NCI-H2196 (cell line): Measurements from ENCODE around the gene CDCP2.
"Not testable (repeated sequence)": the region's sequence is repeated elsewhere in the genome, so short reads cannot be mapped to it uniquely, and the experiment has no call there.

Experiments used
- DNase-seq: peaks from one replicate; lab custom pipeline; 2025; ENCODE audit not compliant: unreplicated experiment; lab: John Stamatoyannopoulos, UW

CDCP2 gene

GRCh38 chr1:54118704-54119103 is 34.1 kb downstream of the CDCP2 start:
- DNase-seq = no peak

- DNase-seq = no peak
Observed at GRCh38 chr1:54117815-54118563, 34.8 kb downstream of the CDCP2 start.

DNA sequence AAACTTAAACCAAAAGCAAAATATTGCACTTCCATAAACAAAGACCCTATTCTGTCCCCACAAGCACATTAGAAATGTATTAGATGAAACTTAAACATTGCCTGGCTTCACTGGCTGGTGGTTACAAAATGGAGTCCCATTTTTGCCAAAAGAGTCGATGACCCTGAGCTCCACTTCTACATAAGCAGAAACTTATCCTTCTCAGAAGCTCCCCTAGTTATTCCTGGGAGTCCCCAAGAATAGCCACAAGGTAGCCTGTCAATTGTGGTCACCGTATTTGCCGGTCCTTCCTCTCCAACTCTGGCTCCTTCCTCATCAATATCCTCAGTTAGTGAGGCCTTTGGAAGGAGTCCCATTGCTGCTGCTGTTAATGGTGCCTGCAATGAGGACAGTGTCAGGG is 37.3 kb downstream of the CDCP2 start:
- DNase-seq = no peak

DNA sequence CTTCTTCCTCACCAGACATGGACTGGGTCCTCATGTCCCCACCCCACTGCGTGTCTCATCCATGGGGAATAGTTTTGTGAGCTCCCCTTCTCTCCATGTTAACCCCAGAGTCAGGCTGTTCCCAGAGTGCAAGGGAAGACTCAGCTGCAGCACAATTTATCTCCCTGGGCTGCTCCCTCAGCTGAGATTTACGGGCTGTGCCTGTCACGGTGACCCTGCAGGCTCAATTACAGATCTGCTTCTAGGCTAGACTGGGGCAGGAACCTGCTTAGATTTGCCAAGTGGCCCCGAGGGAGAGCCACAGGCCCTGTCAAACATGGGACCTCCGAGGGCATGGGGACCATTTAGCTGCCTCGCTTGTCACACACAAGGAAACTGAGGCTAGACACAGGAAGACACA is 37.8 kb downstream of the CDCP2 start:
- no peak for DNase-seq

DNA sequence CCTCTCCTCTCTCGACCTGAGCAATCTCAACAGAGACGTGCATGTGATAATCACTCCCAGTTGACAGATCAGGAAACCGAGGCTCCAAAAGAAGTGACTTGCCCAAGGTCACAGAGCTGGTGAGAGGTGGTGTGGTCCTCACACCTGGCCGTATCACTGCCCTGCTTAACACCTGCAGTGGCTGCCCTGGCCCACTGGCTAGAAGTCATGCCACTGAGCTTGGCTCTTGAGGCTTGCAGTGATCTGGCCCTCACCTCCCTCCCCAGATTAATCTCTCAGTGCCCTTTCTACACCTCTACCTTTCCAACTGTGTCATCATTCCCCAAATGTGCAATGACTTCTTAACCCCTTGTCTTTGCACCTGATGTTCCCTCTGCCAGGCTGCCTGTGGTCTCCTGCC is 38.8 kb downstream of the CDCP2 start:
- DNase-seq = no peak

- no peak for DNase-seq
Observed at GRCh38 chr1:54112705-54113368, 40.0 kb downstream of the CDCP2 start.

GRCh38 chr1:54112027-54112426 is 40.8 kb downstream of the CDCP2 start:
- DNase-seq = no peak

DNA sequence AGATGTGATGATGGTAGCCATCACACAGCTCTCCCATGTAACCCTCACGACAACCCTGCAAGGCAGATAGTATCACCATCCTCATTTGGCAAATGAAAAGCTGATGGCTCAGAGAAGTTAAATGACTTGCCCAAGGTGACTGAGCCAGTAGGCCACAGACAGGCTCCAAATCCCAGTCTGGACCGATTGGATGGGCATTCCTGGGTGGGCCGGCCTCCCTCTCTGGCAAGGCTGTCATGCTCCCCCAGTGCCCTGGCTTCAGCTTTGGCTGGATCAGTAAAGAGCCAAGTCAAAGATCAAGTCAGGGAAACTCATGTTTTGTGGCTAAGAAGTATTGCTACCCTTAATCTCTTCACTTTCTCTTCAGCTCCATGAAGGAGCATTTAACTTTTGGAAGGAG is 41.2 kb downstream of the CDCP2 start:
- DNase-seq = no peak

- no peak for DNase-seq
Observed at GRCh38 chr1:54110996-54111395, 41.8 kb downstream of the CDCP2 start.

DNA sequence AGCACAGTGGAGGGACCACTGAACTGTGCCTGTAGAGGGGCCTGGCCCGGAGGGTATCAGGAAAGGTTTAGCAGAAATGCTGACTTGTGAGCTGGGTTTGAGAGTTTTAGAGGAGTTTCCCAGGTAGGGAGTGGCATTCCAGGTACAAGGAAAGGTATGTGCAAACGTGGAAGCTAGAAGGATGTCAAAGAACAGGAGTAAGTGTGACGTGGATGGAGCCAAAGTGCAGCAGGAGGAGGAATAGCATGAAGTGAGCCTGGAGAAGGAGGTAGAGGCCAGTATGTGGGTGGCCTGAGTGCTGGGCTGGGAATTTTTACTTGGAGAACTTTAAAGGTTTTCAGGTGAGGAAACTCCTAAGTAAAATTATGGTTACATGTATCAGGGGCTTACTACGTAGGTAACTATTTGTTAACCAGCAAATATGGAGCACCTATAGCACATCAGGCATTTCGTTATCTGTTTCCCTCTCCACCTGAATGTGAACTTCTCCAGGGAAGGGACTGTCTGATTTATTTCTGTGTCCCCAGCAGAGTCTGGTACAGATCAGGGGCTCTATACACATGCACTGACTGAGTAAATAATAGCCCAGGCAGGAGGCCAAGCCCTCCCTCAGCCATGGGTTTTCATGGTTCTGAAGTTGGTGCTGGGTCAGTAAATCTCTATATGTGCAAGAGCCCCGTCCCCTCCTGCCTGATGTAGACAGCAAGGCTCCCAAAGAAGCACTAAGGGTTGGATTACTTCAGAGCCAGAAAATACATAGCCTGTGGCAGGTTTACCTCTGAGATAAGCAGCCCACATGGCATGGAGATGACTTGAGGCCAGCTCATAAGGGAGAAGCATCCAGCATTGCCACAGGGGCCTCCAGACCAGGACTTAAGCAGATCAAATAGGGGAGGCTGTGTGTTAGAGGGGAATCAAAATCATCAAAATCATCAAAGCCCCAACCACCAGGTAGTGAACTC is 43.4 kb downstream of the CDCP2 start:
- DNase-seq = no peak

DNA sequence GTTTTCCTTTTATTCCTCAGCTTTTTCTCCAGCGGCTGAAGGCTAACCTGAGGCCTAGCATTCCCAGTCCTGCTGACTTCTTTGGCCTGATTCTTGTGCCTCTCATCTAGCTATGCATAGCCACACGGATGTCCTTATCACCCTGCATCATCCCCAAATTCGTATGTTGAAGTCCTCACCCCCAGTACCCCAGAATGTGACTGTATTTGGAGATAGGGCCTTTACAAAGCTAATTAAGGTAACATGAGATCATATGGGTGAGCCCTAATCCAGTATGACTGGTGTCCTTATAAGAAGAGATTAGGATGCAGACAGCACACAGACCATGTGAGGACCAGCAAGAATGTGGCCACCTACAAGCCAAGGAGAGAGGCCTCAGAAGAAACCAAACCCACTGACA is 44.6 kb downstream of the CDCP2 start:
- no peak for DNase-seq

GRCh38 chr1:54107131-54107530 is 45.7 kb downstream of the CDCP2 start:
- no peak for DNase-seq

DNA sequence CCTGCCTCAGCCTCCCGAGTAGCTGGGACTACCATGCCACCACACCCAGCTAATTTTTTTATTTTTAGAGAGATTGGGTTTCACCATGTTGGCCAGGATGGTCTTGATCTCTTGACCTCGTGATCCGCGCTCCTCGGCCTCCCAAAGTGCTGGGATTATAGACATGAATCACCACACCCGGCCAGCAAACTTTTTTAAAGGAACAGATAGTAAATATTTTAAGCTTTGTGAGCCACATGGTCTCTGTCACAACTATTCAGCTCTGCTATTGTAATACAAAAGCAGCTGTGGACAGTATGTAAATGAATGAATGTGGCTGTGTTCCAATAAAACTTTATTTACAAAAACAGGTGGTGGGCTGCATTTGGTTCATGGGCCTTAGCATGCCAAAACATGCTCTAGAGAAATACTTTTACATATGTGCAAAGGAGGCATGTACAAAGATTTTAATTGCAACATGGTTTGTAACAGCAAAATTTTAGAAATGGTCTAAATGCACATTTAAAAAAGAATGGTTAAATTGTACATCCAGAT is 47.0 kb downstream of the CDCP2 start:
- no peak for DNase-seq

DNA sequence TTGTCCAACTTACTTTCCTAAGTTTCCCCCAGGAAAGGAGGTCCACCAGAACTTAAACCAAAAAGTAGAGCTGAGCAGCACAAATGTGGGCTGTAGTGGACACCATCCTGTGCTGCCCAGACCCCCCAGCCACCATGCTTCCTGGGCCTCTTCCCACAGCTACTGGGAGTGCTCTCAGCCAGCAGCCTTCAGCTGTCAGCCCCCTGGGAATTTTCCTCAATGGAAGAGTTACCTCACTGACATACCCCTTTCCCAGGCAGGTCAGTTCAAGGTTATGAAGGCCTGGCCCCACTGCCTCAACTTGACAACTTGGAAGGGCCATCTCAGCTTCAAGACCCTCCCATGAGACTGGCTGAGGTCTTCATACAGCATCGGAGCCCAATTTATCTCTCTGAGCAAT is 47.7 kb downstream of the CDCP2 start:
- no peak for DNase-seq

- not testable (repeated sequence) for DNase-seq
Observed at GRCh38 chr1:54104613-54105012, 48.2 kb downstream of the CDCP2 start.

- no peak for DNase-seq
Observed at GRCh38 chr1:54103414-54103813, 49.4 kb downstream of the CDCP2 start.

- no peak for DNase-seq
Observed at GRCh38 chr1:54100500-54100899, 52.3 kb downstream of the CDCP2 start.

- DNase-seq = no peak
Observed at GRCh38 chr1:54099061-54099610, 53.7 kb downstream of the CDCP2 start.

DNA sequence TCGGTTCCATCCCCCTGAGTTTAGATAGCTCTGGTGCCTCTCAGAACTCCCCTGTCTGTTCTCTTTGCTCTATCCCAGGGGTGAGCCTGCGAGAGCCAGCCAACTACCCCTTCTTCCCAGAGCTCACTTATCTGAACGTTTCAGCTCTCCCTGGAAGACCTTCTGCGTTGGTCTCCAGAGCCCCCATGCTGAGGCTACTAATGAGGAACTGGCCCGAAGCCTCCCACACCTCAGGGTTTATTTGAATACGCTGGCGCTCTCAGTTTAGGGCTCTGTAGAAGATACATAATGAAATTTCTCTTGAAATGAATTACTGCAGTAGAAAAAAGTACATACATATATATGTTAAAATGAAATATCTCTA is 55.9 kb downstream of the CDCP2 start:
- no peak for DNase-seq

GRCh38 chr1:54096227-54096876 is 56.4 kb downstream of the CDCP2 start:
- no peak for DNase-seq
